Lower leg skin (tissue), 3 donors: Measurements from ENCODE around the gene CACHD1.

ENCODE experiments used
- CTCF ChIP-seq, 3 donors: fragments of 450-650 bp; IDR thresholded peaks; one replicate each; pipeline ENCODE4 v1.5.1; 2016; ENCODE audit warnings: antibody characterized with exemption in 3 of 3, mild to moderate bottlenecking in 3 of 3, moderate library complexity in 2 of 3
- POLR2A ChIP-seq, 2 donors: fragments of 450-650 bp; IDR thresholded peaks; one replicate each; pipeline ENCODE4 v1.6.1; 2016 to 2017; ENCODE audit warnings: antibody characterized with exemption in 2 of 2, mild to moderate bottlenecking in 1 of 2, moderate library complexity in 1 of 2

GRCh38 chr1:64678366-64678765 is 208.4 kb downstream of the CACHD1 start:
- TF ChIP-seq CTCF (IDR thresholded peaks at IDR 0.05) (no peak), POLR2A (IDR thresholded peaks at IDR 0.05) (no peak)
